NCI-H2107 treated with DMSO at 0.1 percent for 48 hours (cell line): Measurements from ENCODE around the gene GCLM.

Experiments used
- DNase-seq: peaks from one replicate; lab custom pipeline; 2025; ENCODE audit not compliant: unreplicated experiment; lab: John Stamatoyannopoulos, UW

GCLM gene

DNA sequence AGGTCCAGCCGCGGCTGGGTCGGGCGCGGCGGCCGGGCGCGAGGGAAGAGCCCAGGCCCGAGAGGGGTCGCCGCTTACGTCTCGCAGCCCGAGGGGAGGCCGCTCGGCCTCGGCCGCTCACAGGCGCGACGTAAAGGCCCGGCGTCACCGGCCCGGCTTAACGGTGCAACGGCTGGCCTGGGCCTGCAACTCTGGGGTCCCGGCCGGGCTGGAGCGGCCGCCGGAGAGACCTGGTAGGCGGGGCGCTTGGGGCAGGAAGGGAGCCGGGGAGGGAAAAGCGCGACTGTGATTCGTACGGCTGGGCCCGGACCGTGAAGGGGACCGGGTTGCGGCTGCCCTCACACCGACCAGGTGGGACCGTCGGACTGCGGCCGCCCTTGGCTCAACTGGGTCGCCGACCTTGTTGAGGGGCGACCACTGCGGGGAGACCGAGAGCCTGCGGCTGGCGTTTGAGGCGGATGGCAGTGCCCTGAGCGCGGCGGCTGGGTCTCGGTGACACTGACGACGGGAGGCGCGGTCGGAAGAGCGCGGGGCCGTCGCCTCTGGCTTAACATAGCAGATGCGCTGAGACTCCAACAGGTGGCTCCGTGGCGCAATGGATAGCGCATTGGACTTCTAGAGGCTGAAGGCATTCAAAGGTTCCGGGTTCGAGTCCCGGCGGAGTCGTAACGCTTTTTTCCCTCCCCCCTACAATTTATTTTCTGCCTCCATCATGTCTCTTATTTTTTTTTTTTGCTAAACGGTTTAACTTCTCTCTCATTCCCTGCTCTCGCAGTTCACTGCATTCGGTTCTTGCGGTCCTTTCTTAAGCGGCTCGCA lies 62.0 kb downstream of the GCLM start:
- peak; percentile 91 for DNase-seq

DNA sequence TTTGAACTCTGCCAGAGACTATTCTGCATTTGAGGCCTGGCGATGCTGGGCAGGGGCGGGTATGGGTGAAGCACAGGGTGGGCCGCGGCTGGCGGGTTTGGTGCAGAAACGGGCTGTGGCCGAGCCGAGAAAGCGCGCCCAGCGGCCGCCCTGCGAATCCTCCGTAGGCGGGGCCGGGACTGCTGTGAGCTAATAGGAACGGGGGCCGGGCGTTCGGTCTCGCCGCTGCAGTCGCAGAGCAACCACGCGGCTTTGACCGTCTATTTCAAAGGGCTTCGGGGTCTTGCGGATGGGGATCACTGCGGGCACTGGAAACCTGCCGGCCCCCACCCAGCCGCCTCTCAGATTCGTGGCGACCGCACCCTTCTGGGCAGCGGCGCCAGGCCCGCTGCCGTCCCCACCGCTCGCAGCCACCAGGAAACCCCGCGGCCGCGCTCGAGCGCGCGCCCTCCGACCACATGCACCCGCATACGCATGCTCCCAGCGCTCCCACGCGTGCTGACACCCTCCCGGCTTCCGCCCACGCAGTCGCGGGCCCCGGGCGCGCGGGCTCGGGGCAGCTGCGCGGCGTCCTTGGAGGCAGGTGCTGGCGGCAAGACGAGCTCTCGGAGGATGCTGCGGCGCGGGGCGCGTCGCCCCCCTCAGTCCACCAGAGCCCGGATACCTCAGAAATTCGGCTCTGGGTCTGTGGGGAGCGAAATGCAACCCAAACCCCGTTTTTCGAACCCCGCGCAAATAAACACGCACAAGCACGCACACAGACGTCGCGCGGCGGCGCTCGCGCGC lies 62.8 kb downstream of the GCLM start:
- DNase-seq, result peak; percentile 68

DNA sequence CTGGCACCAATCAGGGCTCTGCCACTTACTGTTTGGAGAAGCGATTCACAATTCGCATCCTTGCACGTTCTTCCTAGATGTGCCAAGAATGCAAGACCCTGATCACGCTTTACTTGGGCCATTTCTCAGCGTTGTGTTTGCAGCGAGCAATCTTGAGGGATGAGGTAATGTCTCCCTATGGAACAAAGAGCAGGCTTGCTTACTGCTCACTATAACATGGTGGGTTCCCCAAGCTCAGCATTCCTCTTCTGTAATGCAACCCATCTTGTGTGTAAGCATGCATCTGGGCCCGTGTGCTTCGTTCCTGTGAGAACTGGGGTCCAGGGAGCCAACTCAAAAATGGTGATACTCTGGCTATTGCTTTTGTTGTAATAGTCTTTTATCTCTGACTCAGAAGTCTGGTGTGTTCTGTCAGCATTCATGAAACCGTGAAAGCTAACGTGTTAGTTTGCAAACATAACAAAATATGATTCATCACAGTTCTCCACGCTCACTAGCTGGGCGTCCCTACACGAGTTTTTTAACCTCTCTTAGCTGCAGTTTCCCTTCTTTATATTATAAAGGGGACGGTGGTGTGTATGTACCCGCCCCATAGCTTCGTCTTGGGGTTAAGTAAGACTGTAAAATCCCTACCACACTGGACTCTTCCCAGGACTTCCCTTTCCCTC lies 63.6 kb downstream of the GCLM start:
- DNase-seq, result no peak

DNA sequence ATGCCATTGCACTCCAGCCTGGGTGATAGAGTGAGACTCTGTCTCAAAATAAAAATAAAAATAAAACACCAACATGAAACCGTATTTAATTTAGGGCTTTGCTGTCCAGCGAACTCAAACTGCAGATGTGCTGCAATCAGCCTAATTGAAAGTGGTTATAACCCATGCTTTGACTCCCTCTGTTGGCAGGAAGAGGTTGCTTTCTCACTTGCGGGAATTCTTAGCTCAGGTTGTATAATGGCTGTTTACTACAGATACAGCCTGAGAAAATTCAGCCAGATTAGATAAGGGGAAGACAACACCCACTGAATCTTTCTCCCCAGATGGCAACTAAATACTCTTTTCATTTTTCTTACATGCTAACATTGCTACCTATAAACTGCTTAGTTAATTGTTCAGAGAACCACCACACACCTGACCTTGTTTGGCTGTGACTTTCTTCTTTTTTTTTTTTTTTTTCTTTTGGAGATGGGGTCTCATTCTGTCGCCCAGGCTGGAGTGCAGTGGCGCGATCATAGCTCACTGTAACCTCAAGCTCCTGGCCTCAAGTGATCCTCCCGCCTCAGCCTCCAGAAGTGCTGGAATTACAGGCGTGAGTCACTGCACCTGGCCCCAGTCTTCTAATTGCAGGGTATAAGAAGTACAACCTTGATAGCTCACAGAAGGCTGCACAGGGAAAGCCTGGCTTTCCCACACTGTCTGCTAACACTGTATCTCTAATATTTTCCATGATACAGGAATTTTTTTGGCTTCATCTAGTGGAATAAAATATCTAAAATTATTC lies 64.8 kb downstream of the GCLM start:
- peak; percentile 85 for DNase-seq

DNA sequence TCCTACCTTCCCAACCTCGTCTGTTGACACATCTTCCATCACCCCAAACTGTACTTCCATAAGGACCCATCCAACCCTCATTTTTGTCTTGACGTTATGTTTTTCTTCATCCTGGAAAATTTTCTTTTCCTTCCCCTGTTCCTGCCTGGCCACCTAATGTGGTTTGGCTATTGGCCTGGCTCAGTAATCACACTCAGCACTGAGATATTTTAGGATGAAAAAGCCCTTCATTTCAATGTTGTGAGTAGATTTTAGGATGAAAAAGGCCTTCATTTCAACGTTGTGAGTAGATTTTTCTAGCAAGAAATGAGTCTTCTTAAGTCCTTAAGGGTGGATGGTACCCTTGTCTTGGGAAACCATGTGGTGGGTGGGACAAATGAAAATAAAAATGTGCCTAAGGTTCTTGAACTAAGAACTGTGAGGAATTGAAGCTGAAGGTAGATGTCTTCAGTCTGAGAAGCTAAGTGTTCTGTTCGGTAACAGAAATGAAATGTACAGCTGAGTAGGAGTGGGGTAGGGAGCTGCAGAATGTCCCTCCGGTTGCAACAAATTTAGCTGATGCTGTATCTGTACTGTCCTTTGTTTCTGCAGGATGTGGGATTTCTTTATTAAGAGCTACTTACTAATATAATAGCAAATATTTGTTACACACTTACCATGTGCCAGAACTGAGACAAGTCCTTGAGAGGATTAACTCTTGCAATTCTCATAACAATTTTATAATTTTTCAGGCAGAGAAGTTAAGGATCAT lies 66.3 kb downstream of the GCLM start:
- no peak for DNase-seq

DNA sequence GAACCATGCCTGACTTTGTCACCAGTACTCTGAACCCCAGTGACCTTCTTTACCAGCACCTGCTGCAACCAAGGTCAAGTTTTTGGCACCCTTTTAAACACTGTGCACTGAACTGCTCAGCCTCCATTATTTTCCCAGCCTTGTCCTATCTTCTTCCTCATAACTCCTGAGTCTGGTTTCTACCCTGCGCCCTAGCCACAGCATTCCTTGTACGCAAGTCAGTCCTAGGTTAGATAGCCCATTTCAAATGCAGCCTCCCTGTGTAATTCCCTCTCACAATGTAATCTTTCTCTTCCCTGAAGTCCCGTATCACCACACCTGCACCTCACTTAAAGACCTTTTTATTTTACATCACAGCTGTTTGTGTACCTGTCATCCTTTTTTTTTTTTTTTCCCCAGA lies 67.5 kb downstream of the GCLM start:
- no peak for DNase-seq

DNA sequence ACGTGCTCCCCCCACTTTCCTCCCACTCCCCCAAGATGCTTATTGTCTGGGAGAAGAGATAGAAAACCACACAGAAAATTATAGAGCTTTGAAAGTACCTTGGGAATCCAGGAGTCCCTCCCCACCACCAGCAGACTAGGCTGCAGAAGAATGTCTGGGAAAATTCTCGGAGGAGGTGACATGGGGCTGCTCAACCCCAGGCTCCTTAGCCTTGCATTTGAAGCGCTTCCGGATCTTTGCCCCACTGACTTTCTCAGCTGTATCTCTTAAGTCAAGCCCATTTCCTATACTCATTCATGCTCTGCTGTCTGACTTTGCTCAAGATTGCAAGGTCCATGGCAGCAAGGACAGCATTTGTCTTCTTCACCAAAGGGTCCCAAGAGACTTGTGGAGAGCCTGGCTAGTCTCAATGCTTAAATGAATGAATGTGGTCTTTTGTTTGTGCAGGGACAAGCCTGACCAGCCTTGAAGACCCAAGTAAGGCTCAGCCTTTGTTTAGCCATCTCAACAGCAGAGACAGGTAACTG lies 68.2 kb downstream of the GCLM start:
- DNase-seq, result no peak

DNA sequence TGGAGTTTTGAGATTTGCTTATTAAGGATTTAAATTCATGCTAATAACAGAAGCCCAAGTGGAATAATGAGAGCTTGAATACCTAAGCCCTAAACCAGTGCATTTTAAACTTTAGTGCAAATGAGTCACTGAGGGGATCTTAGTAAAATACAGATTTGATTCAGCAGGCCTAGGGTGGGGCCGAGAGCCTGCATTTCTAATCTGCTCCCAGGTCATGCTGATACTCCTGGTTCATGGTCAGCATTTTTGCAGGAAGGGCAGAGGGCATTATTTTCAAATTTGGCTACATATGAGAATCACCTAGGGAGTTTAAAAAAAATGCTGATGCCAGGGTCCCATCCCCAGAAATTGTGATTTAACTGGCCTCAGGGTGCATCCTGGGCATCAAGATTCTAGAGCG lies 69.5 kb downstream of the GCLM start:
- DNase-seq, result no peak

DNA sequence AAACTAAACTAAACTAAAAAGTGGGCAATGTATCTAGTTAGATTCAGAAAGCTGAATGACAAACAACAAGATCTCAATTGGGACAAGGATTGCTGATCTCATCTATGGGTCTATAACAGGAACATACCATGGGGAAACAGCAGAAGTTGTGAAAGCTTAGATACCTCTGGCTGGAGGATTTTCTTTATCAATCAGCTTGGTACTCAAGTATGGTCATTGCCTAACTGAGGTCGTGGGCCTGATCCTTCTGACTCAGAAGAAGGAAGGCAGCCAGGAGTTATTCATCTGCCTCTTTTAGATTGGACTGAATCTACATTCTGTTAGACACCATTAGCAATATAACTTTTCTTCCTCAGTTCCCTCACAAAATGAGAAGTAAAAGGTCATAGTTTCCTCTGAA lies 69.9 kb downstream of the GCLM start:
- DNase-seq, result no peak

DNA sequence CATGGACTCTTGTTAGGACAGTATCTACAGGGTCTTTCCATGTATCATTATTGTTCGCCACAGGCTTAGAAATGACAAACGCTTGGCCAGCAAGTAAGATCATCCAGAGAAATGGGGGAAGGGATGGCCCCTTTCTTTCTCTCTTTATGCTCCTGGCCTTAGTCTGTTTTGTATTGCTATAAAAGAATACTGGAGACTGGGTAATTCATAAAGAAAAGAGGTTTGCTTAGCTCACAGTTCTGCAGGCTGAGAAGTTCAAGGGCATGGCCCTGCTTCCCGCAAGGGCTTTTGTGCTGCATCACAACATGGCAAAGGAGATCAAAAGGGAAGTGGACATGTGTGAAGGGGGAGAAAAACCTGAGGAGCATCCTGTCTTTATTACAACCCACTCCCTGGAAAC lies 71.3 kb downstream of the GCLM start:
- DNase-seq, result no peak
